ENCODE results near the gene SLC12A4.

Gene SLC12A4

GRCh38 chr16:67961551-67961957 is 6.9 kb downstream of the SLC12A4 start:
- DNase-seq (ENCODE audit: low read depth) = no peak
- no peak for TF ChIP-seq CTCF (conservative IDR thresholded peaks at IDR 0.05; ENCODE audit: control insufficient read depth, insufficient read depth, low read depth, low read length)
- no peak overlapping the region for H3K4me3 ChIP-seq (ENCODE audit: control insufficient read depth, low read depth, low read length)

- TF ChIP-seq CTCF (conservative IDR thresholded peaks at IDR 0.05; ENCODE audit: control insufficient read depth, insufficient read depth, low read depth, low read length) = no peak
- H3K4me3 ChIP-seq (ENCODE audit: control insufficient read depth, low read depth, low read length) = no peak overlapping the region
- peak; percentile 82 for DNase-seq (ENCODE audit: low read depth)
Observed at GRCh38 chr16:67959536-67960329, 8.7 kb downstream of the SLC12A4 start.

GRCh38 chr16:67957622-67958021 is 10.8 kb downstream of the SLC12A4 start:
- DNase-seq (ENCODE audit: low read depth) = no peak
- TF ChIP-seq CTCF (conservative IDR thresholded peaks at IDR 0.05; ENCODE audit: control insufficient read depth, insufficient read depth, low read depth, low read length) = no peak
- H3K4me3 ChIP-seq (ENCODE audit: control insufficient read depth, low read depth, low read length) = no peak overlapping the region

GRCh38 chr16:67954421-67955196 is 13.8 kb downstream of the SLC12A4 start:
- no peak overlapping the region for H3K4me3 ChIP-seq (ENCODE audit: control insufficient read depth, low read depth, low read length)
- no peak for TF ChIP-seq CTCF (conservative IDR thresholded peaks at IDR 0.05; ENCODE audit: control insufficient read depth, insufficient read depth, low read depth, low read length)
- no peak for DNase-seq (ENCODE audit: low read depth)

- no peak for DNase-seq (ENCODE audit: low read depth)
Observed at GRCh38 chr16:67953641-67954375, 14.6 kb downstream of the SLC12A4 start.

More at GRCh38 chr16:67953641-67954375, 14.6 kb downstream of the SLC12A4 start:
- H3K4me3 ChIP-seq (ENCODE audit: control insufficient read depth, low read depth, low read length) = no peak overlapping the region
- TF ChIP-seq CTCF (conservative IDR thresholded peaks at IDR 0.05; ENCODE audit: control insufficient read depth, insufficient read depth, low read depth, low read length) = no peak
